ENCODE results near the gene LRP1B. TPM values are rescaled to one million over a fixed set of nuclear protein-coding genes. Genes with fewer than 3 reads are reported as not detected.

The LRP1B gene
- polyA plus RNA-seq, 1 donor, result 1.0 TPM

- Histone ChIP-seq H3K9me3 (ENCODE audit: control insufficient read depth, low read depth, low read length) (no peaks in the 10 kb centered on the region), H3K4me3 (ENCODE audit: low read length) (no peak overlapping the region), H3K36me3 (ENCODE audit: control insufficient read depth, insufficient read depth, low read length) (no peaks in the 10 kb centered on the region), H3K27me3 (ENCODE audit: control insufficient read depth, insufficient read depth, low read length) (no peaks in the 10 kb centered on the region), H3K4me1 (ENCODE audit: control insufficient read depth, insufficient read depth, low read length) (no peaks in the 10 kb centered on the region), H3K27ac (ENCODE audit: low read length) (no peak overlapping the region)
- WGBS (ENCODE audit: insufficient coverage, low lambda C conversion rate), result no CpG with 5 or more reads among the region's 2 CpGs
- DNase-seq, result no peak
These were observed 394.4 kb downstream of the LRP1B start for GRCh38 chr2:141736466-141736865.

GRCh38 chr2:141728886-141729285, 401.9 kb downstream of the LRP1B start:
- Histone ChIP-seq H3K9me3 (ENCODE audit: control insufficient read depth, low read depth, low read length) (no peaks in the 10 kb centered on the region), H3K27me3 (ENCODE audit: control insufficient read depth, insufficient read depth, low read length) (no peaks in the 10 kb centered on the region), H3K27ac (ENCODE audit: low read length) (no peak overlapping the region), H3K4me3 (ENCODE audit: low read length) (no peak overlapping the region), H3K36me3 (ENCODE audit: control insufficient read depth, insufficient read depth, low read length) (no peaks in the 10 kb centered on the region), H3K4me1 (ENCODE audit: control insufficient read depth, insufficient read depth, low read length) (no peaks in the 10 kb centered on the region)
- no CpG with 5 or more reads among the region's 1 CpG for WGBS (ENCODE audit: insufficient coverage, low lambda C conversion rate)
- DNase-seq, result no peak

GRCh38 chr2:141728142-141728541, 402.7 kb downstream of the LRP1B start:
- no peaks in the 10 kb centered on the region for H3K4me1 ChIP-seq (ENCODE audit: control insufficient read depth, insufficient read depth, low read length)
- H3K27ac ChIP-seq (ENCODE audit: low read length), result no peak overlapping the region
- DNase-seq, result no peak
- no peaks in the 10 kb centered on the region for H3K27me3 ChIP-seq (ENCODE audit: control insufficient read depth, insufficient read depth, low read length)
- no peaks in the 10 kb centered on the region for H3K9me3 ChIP-seq (ENCODE audit: control insufficient read depth, low read depth, low read length)
- H3K4me3 ChIP-seq (ENCODE audit: low read length), result no peak overlapping the region
- WGBS (ENCODE audit: insufficient coverage, low lambda C conversion rate), result no CpG with 5 or more reads among the region's 3 CpGs
- H3K36me3 ChIP-seq (ENCODE audit: control insufficient read depth, insufficient read depth, low read length), result no peaks in the 10 kb centered on the region

GRCh38 chr2:141724426-141724825, 406.4 kb downstream of the LRP1B start:
- no peak overlapping the region for H3K4me3 ChIP-seq (ENCODE audit: low read length)
- no peaks in the 10 kb centered on the region for H3K36me3 ChIP-seq (ENCODE audit: control insufficient read depth, insufficient read depth, low read length)
- no peaks in the 10 kb centered on the region for H3K27me3 ChIP-seq (ENCODE audit: control insufficient read depth, insufficient read depth, low read length)
- no peaks in the 10 kb centered on the region for H3K4me1 ChIP-seq (ENCODE audit: control insufficient read depth, insufficient read depth, low read length)
- H3K9me3 ChIP-seq (ENCODE audit: control insufficient read depth, low read depth, low read length), result no peaks in the 10 kb centered on the region
- WGBS (ENCODE audit: insufficient coverage, low lambda C conversion rate), result 69% methylated on average over 2 of the region's 3 CpGs
- no peak overlapping the region for H3K27ac ChIP-seq (ENCODE audit: low read length)
- DNase-seq, result no peak

- no peaks in the 10 kb centered on the region for H3K9me3 ChIP-seq (ENCODE audit: control insufficient read depth, low read depth, low read length)
- DNase-seq, result no peak
- WGBS (ENCODE audit: insufficient coverage, low lambda C conversion rate), result no CpG with 5 or more reads among the region's 2 CpGs
- H3K27me3 ChIP-seq (ENCODE audit: control insufficient read depth, insufficient read depth, low read length), result no peaks in the 10 kb centered on the region
- H3K27ac ChIP-seq (ENCODE audit: low read length), result no peak overlapping the region
- H3K36me3 ChIP-seq (ENCODE audit: control insufficient read depth, insufficient read depth, low read length), result no peaks in the 10 kb centered on the region
- no peak overlapping the region for H3K4me3 ChIP-seq (ENCODE audit: low read length)
- no peaks in the 10 kb centered on the region for H3K4me1 ChIP-seq (ENCODE audit: control insufficient read depth, insufficient read depth, low read length)
These were observed 407.0 kb downstream of the LRP1B start for GRCh38 chr2:141723814-141724213.

- Histone ChIP-seq H3K9me3 (ENCODE audit: control insufficient read depth, low read depth, low read length) (no peaks in the 10 kb centered on the region), H3K4me1 (ENCODE audit: control insufficient read depth, insufficient read depth, low read length) (no peaks in the 10 kb centered on the region), H3K27me3 (ENCODE audit: control insufficient read depth, insufficient read depth, low read length) (no peaks in the 10 kb centered on the region), H3K4me3 (ENCODE audit: low read length) (no peak overlapping the region), H3K36me3 (ENCODE audit: control insufficient read depth, insufficient read depth, low read length) (no peaks in the 10 kb centered on the region), H3K27ac (ENCODE audit: low read length) (no peak overlapping the region)
- 86% methylated on average over 2 of the region's 3 CpGs for WGBS (ENCODE audit: insufficient coverage, low lambda C conversion rate)
- no peak for DNase-seq
These were observed 410.3 kb downstream of the LRP1B start for GRCh38 chr2:141720476-141720875.

GRCh38 chr2:141714496-141714895, 416.3 kb downstream of the LRP1B start:
- no peaks in the 10 kb centered on the region for H3K27me3 ChIP-seq (ENCODE audit: control insufficient read depth, insufficient read depth, low read length)
- DNase-seq, result no peak

GRCh38 chr2:141711627-141712026, 419.2 kb downstream of the LRP1B start:
- no peaks in the 10 kb centered on the region for H3K4me1 ChIP-seq (ENCODE audit: control insufficient read depth, insufficient read depth, low read length)
- H3K27ac ChIP-seq (ENCODE audit: low read length), result no peak overlapping the region
- no peak for DNase-seq
- H3K27me3 ChIP-seq (ENCODE audit: control insufficient read depth, insufficient read depth, low read length), result no peaks in the 10 kb centered on the region
- H3K36me3 ChIP-seq (ENCODE audit: control insufficient read depth, insufficient read depth, low read length), result no peaks in the 10 kb centered on the region
- no peak overlapping the region for H3K4me3 ChIP-seq (ENCODE audit: low read length)
- 83% methylated on average over 1 of the region's 1 CpG for WGBS (ENCODE audit: insufficient coverage, low lambda C conversion rate)
- no peaks in the 10 kb centered on the region for H3K9me3 ChIP-seq (ENCODE audit: control insufficient read depth, low read depth, low read length)

More at GRCh38 chr2:141714496-141714895, 416.3 kb downstream of the LRP1B start:
- H3K4me3 ChIP-seq (ENCODE audit: low read length), result no peak overlapping the region
- no peak overlapping the region for H3K27ac ChIP-seq (ENCODE audit: low read length)
- H3K9me3 ChIP-seq (ENCODE audit: control insufficient read depth, low read depth, low read length), result no peaks in the 10 kb centered on the region
- H3K4me1 ChIP-seq (ENCODE audit: control insufficient read depth, insufficient read depth, low read length), result no peaks in the 10 kb centered on the region
- no peaks in the 10 kb centered on the region for H3K36me3 ChIP-seq (ENCODE audit: control insufficient read depth, insufficient read depth, low read length)
- WGBS (ENCODE audit: insufficient coverage, low lambda C conversion rate), result 50% methylated on average over 1 of the region's 1 CpG

- Histone ChIP-seq H3K36me3 (ENCODE audit: control insufficient read depth, insufficient read depth, low read length) (no peaks in the 10 kb centered on the region), H3K27ac (ENCODE audit: low read length) (no peak overlapping the region), H3K4me3 (ENCODE audit: low read length) (no peak overlapping the region), H3K27me3 (ENCODE audit: control insufficient read depth, insufficient read depth, low read length) (no peaks in the 10 kb centered on the region), H3K4me1 (ENCODE audit: control insufficient read depth, insufficient read depth, low read length) (no peaks in the 10 kb centered on the region), H3K9me3 (ENCODE audit: control insufficient read depth, low read depth, low read length) (no peaks in the 10 kb centered on the region)
- 67% methylated on average over 1 of the region's 3 CpGs for WGBS (ENCODE audit: insufficient coverage, low lambda C conversion rate)
- no peak for DNase-seq
These were observed 420.1 kb downstream of the LRP1B start for GRCh38 chr2:141710589-141711239.

- Histone ChIP-seq H3K4me1 (ENCODE audit: control insufficient read depth, insufficient read depth, low read length) (no peaks in the 10 kb centered on the region), H3K27me3 (ENCODE audit: control insufficient read depth, insufficient read depth, low read length) (no peaks in the 10 kb centered on the region), H3K4me3 (ENCODE audit: low read length) (no peak overlapping the region), H3K27ac (ENCODE audit: low read length) (no peak overlapping the region), H3K36me3 (ENCODE audit: control insufficient read depth, insufficient read depth, low read length) (no peaks in the 10 kb centered on the region), H3K9me3 (ENCODE audit: control insufficient read depth, low read depth, low read length) (no peaks in the 10 kb centered on the region)
- WGBS (ENCODE audit: insufficient coverage, low lambda C conversion rate), result no CpG with 5 or more reads among the region's 2 CpGs
- DNase-seq, result no peak
These were observed 421.1 kb downstream of the LRP1B start for GRCh38 chr2:141709756-141710155.

GRCh38 chr2:141707486-141707885, 423.3 kb downstream of the LRP1B start:
- no peak overlapping the region for H3K27ac ChIP-seq (ENCODE audit: low read length)
- DNase-seq, result peak in 1 of 2 donors; percentile 9

More at GRCh38 chr2:141707486-141707885, 423.3 kb downstream of the LRP1B start:
- no peaks in the 10 kb centered on the region for H3K4me1 ChIP-seq (ENCODE audit: control insufficient read depth, insufficient read depth, low read length)
- no CpG with 5 or more reads among the region's 3 CpGs for WGBS (ENCODE audit: insufficient coverage, low lambda C conversion rate)
- H3K4me3 ChIP-seq (ENCODE audit: low read length), result no peak overlapping the region
- no peaks in the 10 kb centered on the region for H3K36me3 ChIP-seq (ENCODE audit: control insufficient read depth, insufficient read depth, low read length)
- H3K9me3 ChIP-seq (ENCODE audit: control insufficient read depth, low read depth, low read length), result no peaks in the 10 kb centered on the region
- H3K27me3 ChIP-seq (ENCODE audit: control insufficient read depth, insufficient read depth, low read length), result no peaks in the 10 kb centered on the region

Measured in large intestine (tissue), 3 donors.